ENCODE results near the gene FCN1. TPM values are rescaled to one million over a fixed set of nuclear protein-coding genes. Genes with fewer than 3 reads are reported as not detected.

Gene FCN1
- total RNA-seq, 1 experiment from 2014 or later: not detected

DNA sequence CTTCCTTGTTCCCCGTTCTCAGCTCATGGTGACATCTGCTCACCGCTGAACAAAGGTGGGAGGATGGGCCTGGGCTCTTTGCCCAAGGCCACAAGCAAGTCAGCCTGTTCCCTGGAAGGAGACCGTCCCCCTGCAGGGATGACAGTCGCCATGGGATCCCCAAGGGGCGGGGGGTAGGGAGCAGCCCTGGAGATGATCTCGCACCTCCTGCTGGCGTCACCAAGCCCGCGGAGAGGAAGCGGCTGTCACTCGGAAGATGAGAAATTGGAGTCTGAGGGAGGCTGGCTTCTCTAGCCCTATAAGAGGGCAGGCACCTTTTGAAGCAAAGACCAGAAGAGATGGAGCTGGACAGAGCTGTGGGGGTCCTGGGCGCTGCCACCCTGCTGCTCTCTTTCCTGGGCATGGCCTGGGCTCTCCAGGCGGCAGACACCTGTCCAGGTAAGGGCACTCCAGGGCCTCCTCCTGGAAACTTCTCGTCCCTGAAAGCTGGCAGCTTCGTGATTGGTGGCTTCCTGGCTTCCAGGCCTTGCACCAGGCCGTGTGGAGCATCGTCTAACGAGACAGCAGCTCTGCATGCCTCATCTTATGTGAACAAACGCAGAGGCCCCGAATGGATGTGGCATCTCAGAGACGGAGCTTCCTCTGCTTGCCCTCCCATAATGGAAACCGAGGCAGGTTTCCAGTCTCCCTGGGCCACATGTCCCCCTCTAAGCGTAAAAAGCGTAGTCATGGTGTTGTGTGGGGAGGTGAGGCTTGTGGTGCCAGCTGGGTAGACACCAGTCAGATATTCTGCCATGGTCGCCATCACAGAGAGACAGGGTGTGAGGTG, 37.0 kb downstream of the FCN1 start, which contains the start of gene FCN2:
TSS of gene FCN2 (plus strand) at position 327 of the 829 bp plus-strand sequence. CDS start at position 339, 12 bp downstream.
- intact Hi-C loops (cut with micrococcal nuclease): no loop called here
- Histone ChIP-seq H3K9ac (ENCODE audit: low read length) (no peak within 1 kb of the TSS), H2AFZ (ENCODE audit: low read length) (no peak within 1 kb of the TSS), H3K27ac (ENCODE audit: low read length) (no peak within 1 kb of the TSS), H3K79me2 (ENCODE audit: low read length) (no peaks in the 10 kb centered on the region), H3K4me1 (ENCODE audit: insufficient read depth, low read length) (no peaks in the 10 kb centered on the region), H4K20me1 (ENCODE audit: low read length) (no peaks in the 10 kb centered on the region), H3F3A (ENCODE audit: low read length, unreplicated experiment) (no peaks in the 10 kb centered on the region), H3K4me2 (ENCODE audit: low read length) (no peak within 1 kb of the TSS), H3K9me3 (ENCODE audit: low read length) (no peaks in the 10 kb centered on the region), H3K36me3 (ENCODE audit: low read depth, low read length) (no peaks in the 10 kb centered on the region), H3K27me3 (ENCODE audit: low read length) (peaks cover 4% of the 10 kb centered on the region; the same call in 1 of the 2 replicates), H3K4me3 (ENCODE audit: low read length) (no peak within 1 kb of the TSS), H3K9me2 (replicated peaks; ENCODE audit: low read length) (no peaks in the 10 kb centered on the region)
- no peak for TF ChIP-seq EZH2phosphoT487 (IDR thresholded peaks at IDR 0.05; ENCODE audit: borderline replicate concordance, low read length)
- POLR2A ChIA-PET (ENCODE audit: unreplicated experiment): no interaction called here
- CTCF ChIA-PET: no interaction called here
- DNase-seq (no peak), ATAC-seq (no peak)
- no TSS peak for BruUV-seq (replicated peaks)

DNA sequence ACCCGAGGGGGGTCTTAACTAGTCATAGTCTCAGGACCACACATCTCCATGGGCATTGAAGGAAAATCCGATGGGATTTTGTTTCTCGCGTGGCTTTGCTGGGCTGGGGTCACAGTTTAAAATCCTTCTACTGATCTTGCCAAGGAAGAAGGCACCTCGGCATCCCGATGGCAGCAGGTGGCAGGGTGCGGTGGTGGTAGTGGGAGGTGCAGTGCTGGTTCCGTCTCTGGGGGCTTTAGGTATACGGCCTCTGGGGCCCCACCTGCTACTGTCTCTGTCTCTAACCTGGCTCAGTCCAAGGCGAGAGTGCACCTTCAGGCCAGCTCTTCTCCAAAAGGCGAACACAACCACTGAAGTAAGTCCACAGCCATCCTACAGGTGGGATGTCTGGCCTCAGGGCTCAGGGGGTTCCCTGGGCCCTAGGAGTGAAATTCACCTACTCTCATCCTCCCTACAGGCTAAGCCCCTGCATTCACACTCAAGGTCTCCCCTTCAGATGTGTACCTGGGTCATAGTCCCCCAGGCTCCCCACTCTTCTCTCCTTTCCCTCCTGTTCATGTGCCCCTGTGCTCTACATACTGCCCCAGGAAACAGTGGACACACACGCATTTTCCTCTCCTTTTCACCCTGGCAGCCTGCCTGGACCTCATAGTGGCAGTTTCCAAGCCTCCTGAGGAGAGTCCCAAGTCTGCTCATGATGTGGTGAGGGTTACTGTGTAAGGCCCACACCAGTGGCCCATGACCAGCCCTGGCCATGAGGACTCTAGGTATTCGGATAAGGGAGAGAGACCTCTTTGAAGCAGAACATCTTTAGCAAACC, 37.8 kb downstream of the FCN1 start:
- BruUV-seq (replicated peaks): no TSS peak
- no peak for ATAC-seq
- Histone ChIP-seq H3K27ac (ENCODE audit: low read length) (no peak overlapping the region), H3K4me3 (ENCODE audit: low read length) (no peak overlapping the region), H3K79me2 (ENCODE audit: low read length) (no peaks in the 10 kb centered on the region), H3K4me1 (ENCODE audit: insufficient read depth, low read length) (no peaks in the 10 kb centered on the region), H3K9me3 (ENCODE audit: low read length) (no peaks in the 10 kb centered on the region), H3K27me3 (ENCODE audit: low read length) (peaks cover 4% of the 10 kb centered on the region; the same call in 1 of the 2 replicates), H3K4me2 (ENCODE audit: low read length) (no peak overlapping the region), H3K9ac (ENCODE audit: low read length) (no peak overlapping the region), H3F3A (ENCODE audit: low read length, unreplicated experiment) (no peaks in the 10 kb centered on the region), H2AFZ (ENCODE audit: low read length) (no peak overlapping the region), H3K9me2 (replicated peaks; ENCODE audit: low read length) (no peaks in the 10 kb centered on the region), H4K20me1 (ENCODE audit: low read length) (no peaks in the 10 kb centered on the region), H3K36me3 (ENCODE audit: low read depth, low read length) (no peaks in the 10 kb centered on the region)
- intact Hi-C loops (cut with micrococcal nuclease): no loop called here
- DNase-seq: no peak
- ChIA-PET CTCF (no interaction called here), POLR2A (ENCODE audit: unreplicated experiment) (no interaction called here)
- TF ChIP-seq EZH2phosphoT487 (IDR thresholded peaks at IDR 0.05; ENCODE audit: borderline replicate concordance, low read length) (no peak), EZH2 (IDR thresholded peaks at IDR 0.05; ENCODE audit: low read length, unreplicated experiment) (no peak)
- TF ChIP-seq, protein P1, sequence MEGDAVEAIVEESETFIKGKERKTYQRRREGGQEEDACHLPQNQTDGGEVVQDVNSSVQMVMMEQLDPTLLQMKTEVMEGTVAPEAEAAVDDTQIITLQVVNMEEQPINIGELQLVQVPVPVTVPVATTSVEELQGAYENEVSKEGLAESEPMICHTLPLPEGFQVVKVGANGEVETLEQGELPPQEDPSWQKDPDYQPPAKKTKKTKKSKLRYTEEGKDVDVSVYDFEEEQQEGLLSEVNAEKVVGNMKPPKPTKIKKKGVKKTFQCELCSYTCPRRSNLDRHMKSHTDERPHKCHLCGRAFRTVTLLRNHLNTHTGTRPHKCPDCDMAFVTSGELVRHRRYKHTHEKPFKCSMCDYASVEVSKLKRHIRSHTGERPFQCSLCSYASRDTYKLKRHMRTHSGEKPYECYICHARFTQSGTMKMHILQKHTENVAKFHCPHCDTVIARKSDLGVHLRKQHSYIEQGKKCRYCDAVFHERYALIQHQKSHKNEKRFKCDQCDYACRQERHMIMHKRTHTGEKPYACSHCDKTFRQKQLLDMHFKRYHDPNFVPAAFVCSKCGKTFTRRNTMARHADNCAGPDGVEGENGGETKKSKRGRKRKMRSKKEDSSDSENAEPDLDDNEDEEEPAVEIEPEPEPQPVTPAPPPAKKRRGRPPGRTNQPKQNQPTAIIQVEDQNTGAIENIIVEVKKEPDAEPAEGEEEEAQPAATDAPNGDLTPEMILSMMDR (conservative IDR thresholded peaks at IDR 0.05; ENCODE audit: low read depth, low read length): no peak

DNA sequence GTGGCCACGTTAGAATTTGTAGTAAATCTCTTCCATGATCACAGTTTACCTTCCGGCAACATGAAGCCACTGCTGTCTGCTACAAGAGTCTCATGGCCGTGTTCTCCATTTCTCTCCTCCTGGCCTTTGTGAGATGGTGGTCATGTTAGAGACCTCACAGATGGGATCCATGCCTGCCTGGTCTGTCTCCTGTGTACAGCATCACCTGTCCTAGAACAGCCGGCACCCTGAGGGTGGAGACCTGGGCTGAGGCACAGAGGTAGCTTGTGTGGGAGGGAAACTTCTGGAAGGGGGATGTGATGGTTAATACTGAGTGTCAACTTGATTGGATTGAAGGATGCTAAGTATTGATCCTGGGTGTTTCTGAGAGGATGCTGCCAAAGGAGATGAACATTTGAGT, 40.2 kb downstream of the FCN1 start:
- H3K9ac ChIP-seq (ENCODE audit: low read length): no peak overlapping the region
- H4K20me1 ChIP-seq (ENCODE audit: low read length): no peaks in the 10 kb centered on the region
- intact Hi-C loops (cut with micrococcal nuclease): no loop called here
- TF ChIP-seq, protein P1 (conservative IDR thresholded peaks at IDR 0.05; ENCODE audit: low read depth, low read length): no peak
- TF ChIP-seq EZH2phosphoT487 (IDR thresholded peaks at IDR 0.05; ENCODE audit: borderline replicate concordance, low read length): no peak
- TF ChIP-seq EZH2 (IDR thresholded peaks at IDR 0.05; ENCODE audit: low read length, unreplicated experiment): no peak
- no peak overlapping the region for H2AFZ ChIP-seq (ENCODE audit: low read length)
- H3K4me1 ChIP-seq (ENCODE audit: insufficient read depth, low read length): no peaks in the 10 kb centered on the region
- no peaks in the 10 kb centered on the region for H3F3A ChIP-seq (ENCODE audit: low read length, unreplicated experiment)
- H3K9me2 ChIP-seq (replicated peaks; ENCODE audit: low read length): no peaks in the 10 kb centered on the region
- H3K27ac ChIP-seq (ENCODE audit: low read length): no peak overlapping the region
- peaks cover 8% of the 10 kb centered on the region for H3K27me3 ChIP-seq (ENCODE audit: low read length)
- POLR2A ChIA-PET (ENCODE audit: unreplicated experiment): no interaction called here
- CTCF ChIA-PET: no interaction called here
- no peaks in the 10 kb centered on the region for H3K36me3 ChIP-seq (ENCODE audit: low read depth, low read length)
- H3K4me2 ChIP-seq (ENCODE audit: low read length): no peak overlapping the region
- H3K79me2 ChIP-seq (ENCODE audit: low read length): no peaks in the 10 kb centered on the region
- BruUV-seq (replicated peaks): no TSS peak
- H3K4me3 ChIP-seq (ENCODE audit: low read length): no peak overlapping the region
- no peaks in the 10 kb centered on the region for H3K9me3 ChIP-seq (ENCODE audit: low read length)
- DNase-seq: no peak
- no peak for ATAC-seq
